Measurements from ENCODE around the gene PTPRB. TPM values are rescaled to one million over a fixed set of nuclear protein-coding genes. Genes with fewer than 3 reads are reported as not detected.

Gene PTPRB
- total RNA-seq, 1 experiment from 2014 or later, result 0.17 TPM

DNA sequence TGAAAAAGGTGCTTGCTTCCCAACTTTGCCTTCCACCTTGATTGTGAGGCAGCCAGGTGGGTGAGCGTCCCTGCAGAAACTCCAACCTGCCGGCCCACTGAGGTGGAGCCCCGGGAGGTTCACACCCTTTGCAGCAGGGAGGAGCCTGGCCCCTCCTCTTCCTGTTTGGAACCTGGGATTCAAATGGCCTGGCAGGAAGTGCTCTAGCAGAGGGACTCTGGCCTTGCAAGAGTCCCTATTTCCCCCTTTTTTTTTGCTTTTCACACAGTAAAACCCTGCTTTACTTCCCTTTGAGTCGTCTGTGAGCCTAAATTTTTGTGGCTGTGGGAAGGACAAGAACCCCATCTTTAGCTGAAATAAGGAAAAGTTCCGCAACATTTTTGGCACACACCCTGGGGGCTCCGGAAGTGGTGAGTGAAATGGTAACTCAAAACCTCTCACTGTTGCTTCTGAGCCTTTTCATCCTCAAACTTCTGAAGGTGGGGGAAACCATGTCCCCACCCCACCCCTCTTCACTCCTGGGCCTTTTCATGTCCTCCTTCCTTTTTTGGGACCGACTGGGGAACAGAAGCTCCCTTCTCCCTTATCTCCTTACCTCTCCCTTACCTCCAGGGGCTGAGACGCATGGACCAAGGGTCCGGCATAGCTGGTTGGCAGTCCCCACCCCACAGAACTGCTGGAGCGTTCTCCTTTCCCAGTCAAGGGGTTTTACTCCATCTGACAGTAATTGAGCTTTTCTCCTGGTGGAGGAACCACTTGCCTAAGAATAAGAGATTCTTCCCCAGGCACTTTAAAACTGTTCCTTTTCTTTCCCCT, 169.1 kb downstream of the PTPRB start (continued):
- TF ChIP-seq, protein P1, sequence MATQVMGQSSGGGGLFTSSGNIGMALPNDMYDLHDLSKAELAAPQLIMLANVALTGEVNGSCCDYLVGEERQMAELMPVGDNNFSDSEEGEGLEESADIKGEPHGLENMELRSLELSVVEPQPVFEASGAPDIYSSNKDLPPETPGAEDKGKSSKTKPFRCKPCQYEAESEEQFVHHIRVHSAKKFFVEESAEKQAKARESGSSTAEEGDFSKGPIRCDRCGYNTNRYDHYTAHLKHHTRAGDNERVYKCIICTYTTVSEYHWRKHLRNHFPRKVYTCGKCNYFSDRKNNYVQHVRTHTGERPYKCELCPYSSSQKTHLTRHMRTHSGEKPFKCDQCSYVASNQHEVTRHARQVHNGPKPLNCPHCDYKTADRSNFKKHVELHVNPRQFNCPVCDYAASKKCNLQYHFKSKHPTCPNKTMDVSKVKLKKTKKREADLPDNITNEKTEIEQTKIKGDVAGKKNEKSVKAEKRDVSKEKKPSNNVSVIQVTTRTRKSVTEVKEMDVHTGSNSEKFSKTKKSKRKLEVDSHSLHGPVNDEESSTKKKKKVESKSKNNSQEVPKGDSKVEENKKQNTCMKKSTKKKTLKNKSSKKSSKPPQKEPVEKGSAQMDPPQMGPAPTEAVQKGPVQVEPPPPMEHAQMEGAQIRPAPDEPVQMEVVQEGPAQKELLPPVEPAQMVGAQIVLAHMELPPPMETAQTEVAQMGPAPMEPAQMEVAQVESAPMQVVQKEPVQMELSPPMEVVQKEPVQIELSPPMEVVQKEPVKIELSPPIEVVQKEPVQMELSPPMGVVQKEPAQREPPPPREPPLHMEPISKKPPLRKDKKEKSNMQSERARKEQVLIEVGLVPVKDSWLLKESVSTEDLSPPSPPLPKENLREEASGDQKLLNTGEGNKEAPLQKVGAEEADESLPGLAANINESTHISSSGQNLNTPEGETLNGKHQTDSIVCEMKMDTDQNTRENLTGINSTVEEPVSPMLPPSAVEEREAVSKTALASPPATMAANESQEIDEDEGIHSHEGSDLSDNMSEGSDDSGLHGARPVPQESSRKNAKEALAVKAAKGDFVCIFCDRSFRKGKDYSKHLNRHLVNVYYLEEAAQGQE (IDR thresholded peaks at IDR 0.05; ENCODE audit: low read depth), result no peak

DNA sequence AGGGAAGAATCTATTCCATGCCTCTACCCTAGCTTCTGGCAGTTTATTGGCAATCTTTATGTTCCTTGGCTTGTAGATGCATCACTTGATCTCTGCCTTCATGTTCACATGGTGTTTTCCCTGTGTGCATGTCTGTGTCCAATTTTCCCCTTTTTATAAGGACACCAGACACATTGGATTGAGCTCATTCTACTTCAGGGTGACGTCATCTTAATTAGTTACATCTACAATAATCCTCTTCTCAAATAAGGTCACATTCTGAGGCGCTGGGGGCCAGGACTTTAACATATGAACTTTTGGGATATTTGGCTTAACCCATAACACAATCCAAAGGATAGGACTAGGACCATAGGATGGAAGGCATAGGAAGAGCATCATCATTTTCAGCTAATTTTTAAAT, 169.8 kb downstream of the PTPRB start:
- no peak for DNase-seq (ENCODE audit: low read depth, low spot score)
- H3K79me2 ChIP-seq (ENCODE audit: insufficient read depth, low read length), result peaks cover 36% of the 10 kb centered on the region
- H3K4me1 ChIP-seq (ENCODE audit: control insufficient read depth in 1 of 2, insufficient read depth in 2 of 2, low read length in 2 of 2), result peaks cover 0 to 14% of the 10 kb centered on the region in 2 experiments; a peak in 3 of 4 replicates
- intact Hi-C loops (cut with micrococcal nuclease), result no loop called here
- no peak overlapping the region for H3K27ac ChIP-seq (ENCODE audit: low read depth, low read length)
- peak; percentile 47 for ATAC-seq
- POLR2A ChIA-PET, result no interaction called here
- no peak for TF ChIP-seq SIN3A (IDR thresholded peaks at IDR 0.05; ENCODE audit: low read depth)
- peaks cover 10 to 11% of the 10 kb centered on the region in 2 experiments; a peak in 3 of 4 replicates for H3K9me3 ChIP-seq (ENCODE audit: control insufficient read depth in 1 of 2, insufficient read depth in 1 of 2, low read depth in 1 of 2, low read length in 2 of 2)
- H3K4me3 ChIP-seq (replicated peaks in 1 of 2; ENCODE audit: low read depth in 1 of 2, low read length in 2 of 2), result peak overlapping the region in 1 of 2 experiments; percentile 95; a peak in 3 of 4 replicates
- 0 out of 2 replicates have a peak overlapping the region, but pooled peaks have one; percentile 70 for H3K9ac ChIP-seq (ENCODE audit: low read length)
- H3K36me3 ChIP-seq (ENCODE audit: control insufficient read depth in 1 of 2, insufficient read depth in 2 of 2, low read length in 2 of 2), result no peaks in the 10 kb centered on the region
- H2AFZ ChIP-seq (ENCODE audit: low read depth, low read length, poor library complexity, severe bottlenecking), result peak overlapping the region; percentile 86
- H3K4me2 ChIP-seq (ENCODE audit: low read length), result peak overlapping the region; percentile 88
- no TSS peak for BruUV-seq (replicated peaks)
- RAD21 ChIA-PET (ENCODE audit: low non-redundant PET in 1 of 2, low total read pairs in 2 of 2, uncharacterized antibody in 2 of 2, unreplicated experiment in 2 of 2), result no interaction called here
- no peaks in the 10 kb centered on the region for H3K9me2 ChIP-seq (ENCODE audit: insufficient read depth)
- no peaks in the 10 kb centered on the region for H4K20me1 ChIP-seq (ENCODE audit: insufficient read depth)
- CTCF ChIA-PET, result no interaction called here
- H3K27me3 ChIP-seq (ENCODE audit: insufficient read depth, low read length), result no peaks in the 10 kb centered on the region
